NCI-H187 (cell line): ENCODE results near the gene REC114.
A peak's percentile ranks its signal among the peaks of the same experiment; 100 is the strongest.

Experiments used
- DNase-seq, 2 experiments: peaks; one replicate each; lab custom pipeline; 2025; lab: John Stamatoyannopoulos, UW

REC114 gene

GRCh38 chr15:73605759-73606436, 162.9 kb downstream of the REC114 start:
- peak in 1 of 2 experiments; percentile 20 for DNase-seq

DNA sequence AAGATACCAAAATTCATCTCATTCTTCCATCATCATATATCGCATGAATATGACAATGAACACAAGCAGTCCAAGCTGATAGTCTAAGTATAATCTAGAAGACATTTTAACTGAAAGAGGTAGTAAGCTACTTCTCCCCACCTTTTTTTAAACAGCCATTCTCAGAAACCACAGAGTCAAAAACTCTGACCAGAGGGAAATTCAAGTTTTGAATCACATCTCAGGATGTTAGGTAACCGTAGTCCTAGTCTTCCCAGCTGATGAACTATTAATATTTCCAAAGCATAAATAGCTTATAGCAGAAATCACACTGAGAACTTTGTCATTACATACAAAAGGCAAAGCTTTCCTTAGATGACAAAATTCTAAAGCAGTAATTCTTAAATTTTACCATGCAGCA, 164.4 kb downstream of the REC114 start:
- no peak for DNase-seq

DNA sequence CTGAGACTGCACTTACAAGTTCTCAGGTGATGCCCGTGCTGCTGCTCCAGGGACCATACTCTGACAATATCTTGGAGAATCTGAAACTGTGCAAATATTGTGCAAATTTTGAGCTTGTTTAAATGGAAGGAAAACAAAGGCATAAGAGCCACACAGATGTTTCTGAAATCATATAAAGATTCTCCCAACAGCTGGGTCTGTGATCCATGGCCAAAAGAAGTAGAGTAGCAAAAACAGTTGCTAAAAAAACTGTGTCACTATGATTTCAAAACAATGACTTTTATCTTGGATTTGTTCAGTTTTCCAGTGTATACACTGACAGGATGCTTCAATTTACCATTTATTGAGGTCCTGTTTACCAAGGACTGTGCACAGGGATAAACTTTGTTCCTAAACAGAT, 164.9 kb downstream of the REC114 start:
- DNase-seq: no peak

- no peak for DNase-seq
Observed at GRCh38 chr15:73608475-73608874, 165.5 kb downstream of the REC114 start.

DNA sequence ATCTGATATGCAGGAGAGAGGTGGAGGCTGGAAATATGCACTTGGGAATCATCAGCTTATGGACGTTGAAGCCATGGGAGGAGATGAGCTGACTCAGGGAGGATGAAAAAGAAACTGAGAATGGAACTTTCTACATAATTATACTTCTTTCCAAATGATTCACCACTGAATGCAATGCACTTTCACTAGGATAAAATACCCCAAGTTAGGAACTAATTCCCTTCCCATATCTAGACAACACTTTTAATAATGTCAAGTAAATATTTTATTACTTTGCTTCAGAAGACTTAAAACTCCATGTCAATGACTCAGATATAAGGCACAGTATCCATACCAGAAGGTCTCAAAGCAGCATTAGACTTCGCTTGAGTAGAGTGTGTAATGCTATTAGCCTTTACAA, 166.0 kb downstream of the REC114 start:
- DNase-seq: no peak
